ENCODE data around the gene POGLUT3.
A peak's percentile ranks its signal among the peaks of the same experiment; 100 is the strongest.

Gene POGLUT3

DNA sequence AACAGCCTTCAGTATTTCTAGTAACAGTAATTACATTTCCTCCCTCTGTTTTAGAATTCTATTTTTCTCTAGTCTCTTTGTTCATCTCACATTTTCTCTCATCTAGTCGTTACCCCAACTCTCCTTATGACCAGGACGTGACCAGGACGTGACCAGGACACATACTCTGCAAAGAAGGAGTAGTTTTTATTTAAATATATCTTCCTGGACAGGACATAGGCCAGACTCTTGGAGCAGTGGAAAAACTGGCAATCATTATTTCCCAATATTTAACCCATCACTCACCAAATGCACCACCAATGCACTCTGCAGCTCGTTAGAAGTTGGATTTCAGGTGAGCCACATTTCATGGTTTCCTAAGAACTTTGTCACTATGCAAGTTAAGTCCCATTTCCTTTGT lies 40.3 kb upstream of the POGLUT3 start:
- Histone ChIP-seq H3K4me3 (ENCODE audit: low read depth, low read length) (peak overlapping the region; percentile 36), H3K4me1 (peaks cover 16% of the 10 kb centered on the region), H3K9me3 (ENCODE audit: control insufficient read depth, low read length) (no peaks in the 10 kb centered on the region), H3K4me2 (ENCODE audit: low read length) (peak overlapping the region; percentile 62), H3K9ac (no peak overlapping the region), H3K27me3 (ENCODE audit: control insufficient read depth, insufficient read depth, low read length) (no peaks in the 10 kb centered on the region), H3K79me2 (peaks cover 3% of the 10 kb centered on the region), H3K27ac (peak overlapping the region; percentile 75), H2AFZ (no peak overlapping the region), H3K36me3 (ENCODE audit: control insufficient read depth, insufficient read depth, low read length) (no peaks in the 10 kb centered on the region)
- TF ChIP-seq, protein P1, sequence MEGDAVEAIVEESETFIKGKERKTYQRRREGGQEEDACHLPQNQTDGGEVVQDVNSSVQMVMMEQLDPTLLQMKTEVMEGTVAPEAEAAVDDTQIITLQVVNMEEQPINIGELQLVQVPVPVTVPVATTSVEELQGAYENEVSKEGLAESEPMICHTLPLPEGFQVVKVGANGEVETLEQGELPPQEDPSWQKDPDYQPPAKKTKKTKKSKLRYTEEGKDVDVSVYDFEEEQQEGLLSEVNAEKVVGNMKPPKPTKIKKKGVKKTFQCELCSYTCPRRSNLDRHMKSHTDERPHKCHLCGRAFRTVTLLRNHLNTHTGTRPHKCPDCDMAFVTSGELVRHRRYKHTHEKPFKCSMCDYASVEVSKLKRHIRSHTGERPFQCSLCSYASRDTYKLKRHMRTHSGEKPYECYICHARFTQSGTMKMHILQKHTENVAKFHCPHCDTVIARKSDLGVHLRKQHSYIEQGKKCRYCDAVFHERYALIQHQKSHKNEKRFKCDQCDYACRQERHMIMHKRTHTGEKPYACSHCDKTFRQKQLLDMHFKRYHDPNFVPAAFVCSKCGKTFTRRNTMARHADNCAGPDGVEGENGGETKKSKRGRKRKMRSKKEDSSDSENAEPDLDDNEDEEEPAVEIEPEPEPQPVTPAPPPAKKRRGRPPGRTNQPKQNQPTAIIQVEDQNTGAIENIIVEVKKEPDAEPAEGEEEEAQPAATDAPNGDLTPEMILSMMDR (IDR thresholded peaks at IDR 0.05), result no peak

DNA sequence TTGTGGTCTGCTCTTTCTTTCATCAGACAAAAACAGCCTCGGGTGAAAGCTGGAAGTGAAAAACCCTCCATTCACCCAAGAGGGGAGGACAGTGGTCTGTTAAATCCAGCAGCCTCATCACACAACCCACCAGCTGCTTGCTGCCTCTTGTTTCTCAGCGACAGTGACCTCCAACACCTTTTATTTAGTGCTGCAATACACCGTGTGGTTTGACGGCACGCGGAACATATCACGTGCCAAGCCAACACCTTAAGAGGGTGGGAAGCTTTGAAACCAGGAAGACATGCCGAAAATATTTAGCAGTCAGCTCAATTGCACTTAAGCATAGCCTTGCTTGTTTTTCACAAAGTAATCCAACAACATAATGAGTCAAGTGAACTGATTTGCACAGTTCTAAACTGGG lies 39.8 kb upstream of the POGLUT3 start:
- no peak overlapping the region for H3K9ac ChIP-seq
- H3K36me3 ChIP-seq (ENCODE audit: control insufficient read depth, insufficient read depth, low read length), result no peaks in the 10 kb centered on the region
- H3K4me1 ChIP-seq, result peaks cover 16% of the 10 kb centered on the region
- TF ChIP-seq, protein P1 (IDR thresholded peaks at IDR 0.05), result no peak
- no peaks in the 10 kb centered on the region for H3K9me3 ChIP-seq (ENCODE audit: control insufficient read depth, low read length)
- no peaks in the 10 kb centered on the region for H3K27me3 ChIP-seq (ENCODE audit: control insufficient read depth, insufficient read depth, low read length)
- peaks cover 3% of the 10 kb centered on the region for H3K79me2 ChIP-seq
- H2AFZ ChIP-seq, result no peak overlapping the region
- H3K27ac ChIP-seq, result peak overlapping the region; percentile 75
- peak overlapping the region; percentile 48 for H3K4me3 ChIP-seq (ENCODE audit: low read depth, low read length)
- peak overlapping the region; percentile 62 for H3K4me2 ChIP-seq (ENCODE audit: low read length)

DNA sequence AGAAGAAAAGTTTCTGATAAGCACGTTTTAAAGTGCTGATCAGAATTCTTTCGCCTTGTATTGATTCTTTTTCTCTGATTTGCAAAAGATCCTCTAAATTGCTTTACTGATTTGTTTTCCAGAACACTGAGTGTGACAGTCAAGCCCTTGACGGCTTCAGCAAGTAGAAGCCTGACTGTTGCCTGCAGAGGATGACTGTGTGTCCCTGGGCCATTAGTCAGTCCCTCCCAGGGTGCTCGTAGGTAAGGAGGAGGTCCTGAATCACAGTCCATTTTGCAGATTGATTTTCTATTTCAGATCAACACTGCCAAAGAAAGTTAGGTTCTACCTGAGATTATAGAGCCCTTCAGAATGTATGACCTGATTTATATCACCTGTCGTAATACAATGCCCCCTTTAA lies 38.6 kb upstream of the POGLUT3 start:
- Histone ChIP-seq H3K27ac (peak overlapping the region; percentile 33), H3K9me3 (ENCODE audit: control insufficient read depth, low read length) (no peaks in the 10 kb centered on the region), H3K4me3 (ENCODE audit: low read depth, low read length) (peak overlapping the region; percentile 48), H3K4me1 (peaks cover 16% of the 10 kb centered on the region), H3K9ac (no peak overlapping the region), H3K36me3 (ENCODE audit: control insufficient read depth, insufficient read depth, low read length) (no peaks in the 10 kb centered on the region), H2AFZ (no peak overlapping the region), H3K4me2 (ENCODE audit: low read length) (peak overlapping the region; percentile 62), H3K27me3 (ENCODE audit: control insufficient read depth, insufficient read depth, low read length) (no peaks in the 10 kb centered on the region), H3K79me2 (peaks cover 3% of the 10 kb centered on the region)
- TF ChIP-seq, protein P1 (IDR thresholded peaks at IDR 0.05), result no peak

DNA sequence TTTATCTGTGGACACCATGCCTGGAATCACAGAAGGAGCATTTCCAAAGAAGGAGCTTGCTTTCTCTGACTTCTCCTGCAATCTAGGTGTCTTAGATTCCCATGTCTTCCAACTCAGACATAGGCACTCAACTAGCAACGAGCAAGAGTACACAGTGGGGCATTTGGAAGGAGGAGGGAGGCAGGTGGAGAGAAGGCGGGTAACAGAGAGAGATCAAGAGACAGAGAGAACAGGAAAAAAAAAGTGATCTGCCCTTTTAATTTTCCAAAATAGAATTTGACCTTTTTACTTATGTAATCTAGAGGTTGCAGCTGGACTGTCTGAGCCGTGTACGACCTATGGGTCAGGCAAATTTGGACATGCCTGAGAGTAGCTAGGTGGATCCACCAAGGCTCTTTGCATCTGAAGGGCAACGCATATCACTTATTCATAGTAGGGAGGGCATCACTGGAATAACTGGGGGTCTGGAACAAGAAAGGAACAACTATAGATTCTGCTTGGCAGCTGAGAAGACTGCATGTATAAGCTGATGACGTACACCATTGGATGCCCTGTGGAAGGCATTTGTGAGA lies 37.3 kb upstream of the POGLUT3 start:
- Histone ChIP-seq H3K27ac (peak overlapping the region; percentile 65), H2AFZ (no peak overlapping the region)
- TF ChIP-seq, protein P1 (IDR thresholded peaks at IDR 0.05), result no peak

DNA sequence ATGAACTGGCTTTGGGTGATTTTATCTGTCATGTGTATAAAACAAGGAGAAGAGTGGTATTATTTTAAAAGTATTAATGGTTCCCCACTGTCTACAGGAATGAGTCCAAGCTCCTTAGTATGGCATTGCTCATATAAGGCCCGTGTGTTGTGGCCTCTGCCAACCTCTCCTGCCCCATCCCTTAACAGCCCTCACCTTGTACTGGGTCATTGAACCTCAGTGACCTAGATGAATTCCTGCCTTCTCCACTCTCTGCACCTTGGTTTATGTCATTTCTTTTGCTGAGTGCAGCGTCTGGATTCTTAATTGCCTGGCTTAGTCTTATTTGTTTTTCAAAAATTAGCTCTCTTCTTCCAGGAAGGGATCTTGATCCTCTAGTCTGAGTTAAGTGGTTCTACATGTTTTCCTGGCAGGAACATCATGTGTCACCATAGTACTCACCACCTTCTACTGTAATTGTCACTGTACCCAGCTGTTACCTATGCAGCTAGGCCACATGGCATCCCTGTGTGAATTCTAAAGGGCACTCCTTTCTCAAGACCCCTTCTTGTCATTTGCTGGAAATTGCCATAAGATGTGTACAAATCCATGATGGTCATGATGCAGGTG lies 36.2 kb upstream of the POGLUT3 start:
- Histone ChIP-seq H3K27ac (peak overlapping the region; percentile 65), H3K79me2 (peaks cover 3% of the 10 kb centered on the region), H3K4me2 (ENCODE audit: low read length) (no peak overlapping the region), H3K36me3 (ENCODE audit: control insufficient read depth, insufficient read depth, low read length) (no peaks in the 10 kb centered on the region), H3K4me3 (ENCODE audit: low read depth, low read length) (no peak overlapping the region), H3K4me1 (peaks cover 16% of the 10 kb centered on the region), H3K27me3 (ENCODE audit: control insufficient read depth, insufficient read depth, low read length) (no peaks in the 10 kb centered on the region), H3K9me3 (ENCODE audit: control insufficient read depth, low read length) (no peaks in the 10 kb centered on the region), H2AFZ (no peak overlapping the region), H3K9ac (no peak overlapping the region)
- TF ChIP-seq, protein P1 (IDR thresholded peaks at IDR 0.05), result no peak

More for the DNA sequence above, 37.3 kb upstream of the POGLUT3 start:
- Histone ChIP-seq H3K9me3 (ENCODE audit: control insufficient read depth, low read length) (no peaks in the 10 kb centered on the region), H3K36me3 (ENCODE audit: control insufficient read depth, insufficient read depth, low read length) (no peaks in the 10 kb centered on the region), H3K79me2 (peaks cover 3% of the 10 kb centered on the region), H3K4me1 (peaks cover 16% of the 10 kb centered on the region), H3K4me2 (ENCODE audit: low read length) (peak overlapping the region; percentile 26), H3K9ac (no peak overlapping the region), H3K4me3 (ENCODE audit: low read depth, low read length) (no peak overlapping the region), H3K27me3 (ENCODE audit: control insufficient read depth, insufficient read depth, low read length) (no peaks in the 10 kb centered on the region)
